ENCODE data around the gene BCL2L1. TPM values are rescaled to one million over a fixed set of nuclear protein-coding genes. Genes with fewer than 3 reads are reported as not detected.
A peak's percentile ranks its signal among the peaks of the same experiment; 100 is the strongest.

Gene BCL2L1
- total RNA-seq, 1 donor from 2014 or later = 313 TPM

DNA sequence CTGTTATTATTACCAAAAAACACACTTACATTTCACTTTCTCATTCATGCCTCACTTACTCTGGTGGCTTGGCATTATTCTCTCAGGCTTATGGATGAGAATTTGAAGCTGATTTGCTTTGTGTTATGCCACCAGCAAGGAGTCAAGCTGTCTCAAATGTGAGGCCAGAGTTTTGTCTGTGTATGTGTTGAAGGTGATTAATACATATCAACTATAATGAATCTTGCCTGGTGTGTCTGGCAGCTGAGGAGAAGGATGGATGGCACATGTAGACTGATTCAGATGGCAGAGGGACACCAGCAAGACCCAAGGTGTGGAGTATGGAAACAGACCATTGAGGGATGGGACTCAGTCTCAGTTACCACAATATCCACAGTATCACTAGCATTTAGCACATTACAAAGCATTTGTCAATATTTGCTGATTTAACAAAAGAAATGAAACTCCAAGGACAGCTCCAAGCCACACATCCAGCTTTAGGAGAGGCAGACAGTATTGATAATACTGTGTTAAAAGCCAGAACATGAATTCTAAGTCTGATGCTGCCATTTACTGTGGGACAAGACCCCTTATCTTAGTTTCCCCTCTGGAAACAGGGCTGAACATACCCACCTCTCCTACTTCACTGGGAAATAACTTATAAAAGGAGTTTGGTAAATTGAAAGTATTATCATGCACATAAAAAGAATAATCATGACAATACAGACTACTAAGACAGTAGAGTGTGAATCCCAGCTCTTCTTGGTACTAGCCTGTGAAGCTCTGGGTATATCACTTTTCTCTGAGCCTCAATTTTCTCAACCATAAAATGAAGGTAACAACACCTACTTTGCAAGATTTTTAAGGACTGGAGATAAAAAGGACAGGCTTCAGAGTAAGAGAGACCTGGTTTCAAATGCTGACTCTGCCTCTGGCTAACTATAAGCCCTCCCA, 11.2 kb downstream of the BCL2L1 start:
- H3K4me1 Mint-ChIP-seq (ENCODE audit: low read depth) = peaks cover 71% of the 10 kb centered on the region
- H3K36me3 Mint-ChIP-seq (ENCODE audit: low read depth) = peaks cover 98% of the 10 kb centered on the region
- no peaks in the 10 kb centered on the region for H3K9me3 Mint-ChIP-seq
- peak overlapping the region; percentile 5 for H3K27ac Mint-ChIP-seq
- intact Hi-C loops (cut with micrococcal nuclease) = no loop called here
- DNase-seq (ENCODE audit: low spot score) = no peak
- H3K27me3 Mint-ChIP-seq (ENCODE audit: low read depth) = no peaks in the 10 kb centered on the region
- H3K4me3 Mint-ChIP-seq (ENCODE audit: low read depth) = no peak overlapping the region

DNA sequence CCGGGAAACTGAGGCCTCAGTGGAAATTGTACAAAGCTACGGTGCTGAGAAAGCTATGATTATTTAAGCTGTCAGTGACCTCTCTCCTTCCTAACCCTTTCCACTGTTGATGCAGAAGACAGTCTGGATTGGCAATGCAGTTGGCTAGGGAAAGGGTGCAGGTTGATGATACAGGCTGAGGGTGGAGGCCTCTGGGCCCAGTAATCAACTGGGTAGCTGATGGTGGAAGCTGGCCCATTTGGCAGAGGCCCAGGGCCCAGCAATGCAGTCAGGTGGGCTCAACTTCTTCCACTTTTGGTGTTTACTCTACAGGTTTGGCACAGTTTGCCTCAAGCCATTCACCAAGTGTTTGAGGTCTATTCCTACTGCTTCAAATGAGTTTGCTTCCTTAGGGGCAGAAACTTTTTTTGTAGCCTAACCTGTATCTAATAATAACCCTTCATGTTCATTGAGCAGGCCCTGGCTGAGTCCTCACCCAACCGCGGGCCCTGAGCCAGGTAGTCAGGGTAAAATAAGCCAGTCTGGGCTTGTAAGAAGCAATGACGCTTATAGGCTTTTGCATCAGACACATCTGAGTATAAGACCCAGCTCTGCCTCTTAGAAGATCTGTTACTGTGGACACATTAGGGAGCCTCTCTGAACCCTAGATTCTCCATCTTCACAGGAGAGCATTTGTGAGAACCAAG, 12.1 kb downstream of the BCL2L1 start:
- H3K4me3 Mint-ChIP-seq (ENCODE audit: low read depth) = peak overlapping the region; percentile 15
- peak overlapping the region; percentile 64 for H3K27ac Mint-ChIP-seq
- H3K9me3 Mint-ChIP-seq = no peaks in the 10 kb centered on the region
- intact Hi-C loops (cut with micrococcal nuclease) = no loop called here
- peaks cover 96% of the 10 kb centered on the region for H3K36me3 Mint-ChIP-seq (ENCODE audit: low read depth)
- no peaks in the 10 kb centered on the region for H3K27me3 Mint-ChIP-seq (ENCODE audit: low read depth)
- DNase-seq (ENCODE audit: low spot score) = no peak
- H3K4me1 Mint-ChIP-seq (ENCODE audit: low read depth) = peaks cover 68% of the 10 kb centered on the region

DNA sequence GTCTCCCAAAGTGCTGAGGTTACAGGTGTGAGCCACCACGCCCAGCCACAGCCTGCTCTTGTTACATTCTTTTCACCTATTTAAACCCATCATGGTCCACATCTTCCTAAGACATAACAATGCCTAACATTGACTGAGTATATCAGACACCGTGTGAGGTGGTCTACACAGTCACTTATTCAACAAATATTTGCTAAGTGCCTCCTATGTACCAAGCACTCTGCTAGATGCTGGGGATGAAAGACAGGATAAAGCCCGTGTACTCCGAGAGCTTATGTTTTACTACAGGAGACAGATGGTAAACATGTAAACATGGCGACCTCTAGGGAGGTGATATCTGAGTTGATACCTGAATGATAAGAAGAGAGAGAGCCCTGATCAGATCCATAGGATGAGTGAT, 12.7 kb downstream of the BCL2L1 start:
- no peak for DNase-seq (ENCODE audit: low spot score)
- Mint-ChIP-seq H3K4me1 (ENCODE audit: low read depth) (peaks cover 67% of the 10 kb centered on the region), H3K27me3 (ENCODE audit: low read depth) (no peaks in the 10 kb centered on the region), H3K27ac (peak overlapping the region; percentile 3), H3K4me3 (ENCODE audit: low read depth) (no peak overlapping the region), H3K9me3 (no peaks in the 10 kb centered on the region), H3K36me3 (ENCODE audit: low read depth) (peaks cover 95% of the 10 kb centered on the region)
- intact Hi-C loops (cut with micrococcal nuclease) = no loop called here

DNA sequence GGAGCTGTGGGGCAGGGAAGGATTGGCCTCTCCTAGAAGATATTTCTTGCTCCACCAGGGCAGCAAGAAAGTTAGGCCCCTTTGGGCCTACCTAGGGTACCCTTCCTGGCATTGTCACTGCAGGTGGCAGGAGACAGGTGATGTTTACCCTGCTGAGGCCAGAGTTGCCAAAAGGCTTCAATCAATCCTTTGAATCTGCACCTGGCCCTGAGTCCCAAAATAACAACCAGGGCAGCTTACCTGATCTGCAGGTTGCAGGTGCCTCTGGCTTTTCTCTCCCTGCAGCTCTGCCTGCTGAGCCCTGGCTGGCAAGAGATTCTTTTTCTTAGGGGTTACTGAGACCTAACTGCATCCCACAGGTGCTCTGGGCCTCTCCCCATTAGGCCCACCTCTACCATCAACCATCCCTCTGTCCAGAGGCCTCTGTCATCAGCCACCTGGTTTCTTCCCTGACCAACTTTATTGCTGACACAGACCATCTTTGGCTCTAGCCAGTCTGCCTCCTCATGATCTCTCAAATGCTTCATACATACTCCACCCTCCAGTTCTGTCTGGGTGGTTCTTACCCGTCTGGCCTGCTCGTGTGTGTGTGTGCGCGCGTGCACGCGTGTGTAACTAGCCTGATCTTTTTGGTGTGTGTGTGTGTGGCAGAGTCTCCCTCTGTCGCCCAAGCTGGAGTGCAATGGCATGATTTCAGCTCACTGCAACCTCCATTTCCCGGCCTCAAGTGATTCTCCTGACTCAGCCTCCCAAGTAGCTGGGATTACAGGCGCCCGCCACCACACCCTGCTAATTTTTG, 13.7 kb downstream of the BCL2L1 start:
- peak overlapping the region; percentile 64 for H3K27ac Mint-ChIP-seq
- H3K9me3 Mint-ChIP-seq = no peaks in the 10 kb centered on the region
- intact Hi-C loops (cut with micrococcal nuclease) = no loop called here
- no peak for DNase-seq (ENCODE audit: low spot score)
- peaks cover 93% of the 10 kb centered on the region for H3K36me3 Mint-ChIP-seq (ENCODE audit: low read depth)
- no peaks in the 10 kb centered on the region for H3K27me3 Mint-ChIP-seq (ENCODE audit: low read depth)
- peaks cover 64% of the 10 kb centered on the region for H3K4me1 Mint-ChIP-seq (ENCODE audit: low read depth)
- H3K4me3 Mint-ChIP-seq (ENCODE audit: low read depth) = peak overlapping the region; percentile 11

DNA sequence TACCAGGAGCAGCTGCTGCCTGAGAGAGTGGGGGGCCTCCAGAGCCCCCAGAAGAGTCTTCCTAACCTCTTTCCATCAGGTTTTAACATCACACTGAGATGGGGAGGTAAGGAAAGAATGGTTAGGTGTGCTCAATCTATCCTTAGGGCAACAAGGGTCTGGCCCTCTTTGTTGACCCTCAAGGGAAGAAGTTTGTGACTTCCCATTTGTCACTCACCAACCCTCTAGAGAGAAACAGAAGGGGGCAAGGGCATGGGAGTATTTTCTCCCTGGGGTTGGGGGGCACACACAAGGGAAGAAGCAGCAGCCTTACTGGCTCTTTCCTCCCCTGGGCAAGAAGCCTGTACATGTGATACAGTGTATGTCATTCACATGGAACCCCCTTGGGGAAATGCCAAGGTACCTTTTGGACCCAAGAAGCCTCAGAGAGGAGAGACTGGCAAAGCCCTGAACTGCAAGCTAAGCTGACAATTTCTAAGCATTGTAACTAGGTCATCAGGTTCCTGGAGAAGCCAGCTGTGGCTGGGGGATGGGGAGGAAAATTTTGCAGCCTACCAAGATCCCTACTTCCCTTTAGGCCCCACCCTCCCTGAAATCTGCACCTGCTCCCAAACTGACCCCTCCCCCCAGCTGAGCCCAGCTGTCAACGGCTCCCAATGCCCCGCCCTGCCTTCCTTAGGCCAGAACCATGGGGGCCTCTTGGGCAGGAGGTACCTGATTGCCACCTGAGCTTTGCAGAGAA, 14.5 kb downstream of the BCL2L1 start:
- no peaks in the 10 kb centered on the region for H3K9me3 Mint-ChIP-seq

DNA sequence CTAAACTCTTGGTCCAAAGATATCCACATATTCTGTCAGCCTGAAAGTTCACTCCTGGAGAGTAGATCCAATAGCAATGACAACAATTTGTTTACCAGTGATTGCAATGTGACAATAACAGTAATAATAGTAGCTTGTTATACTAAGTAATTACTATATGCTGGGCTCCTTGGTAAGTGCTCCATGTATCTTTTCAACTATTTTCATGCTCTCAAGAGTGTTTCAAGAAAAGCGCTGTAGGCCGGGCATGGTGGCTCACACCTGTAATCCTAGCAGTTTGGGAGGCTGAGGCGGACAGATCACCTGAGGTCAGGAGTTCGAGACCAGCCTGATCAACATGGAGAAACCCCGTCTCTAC, 15.4 kb downstream of the BCL2L1 start:
- no peak overlapping the region for H3K27ac Mint-ChIP-seq
- DNase-seq (ENCODE audit: low spot score) = no peak
- H3K36me3 Mint-ChIP-seq (ENCODE audit: low read depth) = peaks cover 83% of the 10 kb centered on the region
- intact Hi-C loops (cut with micrococcal nuclease) = no loop called here
- no peaks in the 10 kb centered on the region for H3K9me3 Mint-ChIP-seq
- peaks cover 47% of the 10 kb centered on the region for H3K4me1 Mint-ChIP-seq (ENCODE audit: low read depth)
- H3K27me3 Mint-ChIP-seq (ENCODE audit: low read depth) = no peaks in the 10 kb centered on the region
- no peak overlapping the region for H3K4me3 Mint-ChIP-seq (ENCODE audit: low read depth)

More for the DNA sequence above, 14.5 kb downstream of the BCL2L1 start:
- peak overlapping the region; percentile 8 for H3K27ac Mint-ChIP-seq
- no peak for DNase-seq (ENCODE audit: low spot score)
- H3K27me3 Mint-ChIP-seq (ENCODE audit: low read depth) = no peaks in the 10 kb centered on the region
- intact Hi-C loops (cut with micrococcal nuclease) = no loop called here
- peaks cover 56% of the 10 kb centered on the region for H3K4me1 Mint-ChIP-seq (ENCODE audit: low read depth)
- peaks cover 89% of the 10 kb centered on the region for H3K36me3 Mint-ChIP-seq (ENCODE audit: low read depth)
- H3K4me3 Mint-ChIP-seq (ENCODE audit: low read depth) = no peak overlapping the region

DNA sequence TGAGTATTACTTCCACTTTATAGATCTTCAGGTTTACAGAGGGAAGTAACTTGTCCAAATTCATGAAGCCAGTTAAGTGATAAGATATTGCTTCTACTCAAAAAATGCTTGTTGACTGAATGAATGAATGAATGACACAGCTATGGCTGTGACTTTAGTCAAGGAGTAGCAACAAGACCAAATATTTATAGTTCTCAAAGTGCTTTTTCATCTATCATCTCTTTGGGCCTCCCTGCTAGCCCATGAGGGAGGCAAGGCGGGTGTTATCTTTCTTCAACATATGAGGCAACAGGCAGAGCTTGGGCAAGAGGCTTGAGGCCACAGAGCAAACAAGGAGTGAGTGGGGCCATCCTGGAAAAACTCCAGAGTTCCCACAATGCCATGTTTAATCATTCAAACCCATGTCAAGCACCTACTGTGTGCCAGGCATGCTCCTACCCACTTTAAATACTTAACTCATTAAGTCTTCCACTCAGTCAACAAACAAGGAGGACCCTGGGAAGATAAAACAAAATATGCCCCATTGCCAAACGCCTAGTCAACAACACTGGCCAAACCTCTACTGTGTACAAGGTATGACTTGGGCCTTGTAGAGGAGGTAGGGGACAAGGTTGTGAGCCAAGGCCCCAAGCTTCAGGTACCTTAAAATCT, 15.9 kb downstream of the BCL2L1 start:
- Mint-ChIP-seq H3K27ac (no peak overlapping the region), H3K27me3 (ENCODE audit: low read depth) (no peaks in the 10 kb centered on the region), H3K4me1 (ENCODE audit: low read depth) (peaks cover 47% of the 10 kb centered on the region), H3K36me3 (ENCODE audit: low read depth) (peaks cover 83% of the 10 kb centered on the region), H3K9me3 (no peaks in the 10 kb centered on the region), H3K4me3 (ENCODE audit: low read depth) (no peak overlapping the region)
- intact Hi-C loops (cut with micrococcal nuclease) = no loop called here
- DNase-seq (ENCODE audit: low spot score) = no peak

DNA sequence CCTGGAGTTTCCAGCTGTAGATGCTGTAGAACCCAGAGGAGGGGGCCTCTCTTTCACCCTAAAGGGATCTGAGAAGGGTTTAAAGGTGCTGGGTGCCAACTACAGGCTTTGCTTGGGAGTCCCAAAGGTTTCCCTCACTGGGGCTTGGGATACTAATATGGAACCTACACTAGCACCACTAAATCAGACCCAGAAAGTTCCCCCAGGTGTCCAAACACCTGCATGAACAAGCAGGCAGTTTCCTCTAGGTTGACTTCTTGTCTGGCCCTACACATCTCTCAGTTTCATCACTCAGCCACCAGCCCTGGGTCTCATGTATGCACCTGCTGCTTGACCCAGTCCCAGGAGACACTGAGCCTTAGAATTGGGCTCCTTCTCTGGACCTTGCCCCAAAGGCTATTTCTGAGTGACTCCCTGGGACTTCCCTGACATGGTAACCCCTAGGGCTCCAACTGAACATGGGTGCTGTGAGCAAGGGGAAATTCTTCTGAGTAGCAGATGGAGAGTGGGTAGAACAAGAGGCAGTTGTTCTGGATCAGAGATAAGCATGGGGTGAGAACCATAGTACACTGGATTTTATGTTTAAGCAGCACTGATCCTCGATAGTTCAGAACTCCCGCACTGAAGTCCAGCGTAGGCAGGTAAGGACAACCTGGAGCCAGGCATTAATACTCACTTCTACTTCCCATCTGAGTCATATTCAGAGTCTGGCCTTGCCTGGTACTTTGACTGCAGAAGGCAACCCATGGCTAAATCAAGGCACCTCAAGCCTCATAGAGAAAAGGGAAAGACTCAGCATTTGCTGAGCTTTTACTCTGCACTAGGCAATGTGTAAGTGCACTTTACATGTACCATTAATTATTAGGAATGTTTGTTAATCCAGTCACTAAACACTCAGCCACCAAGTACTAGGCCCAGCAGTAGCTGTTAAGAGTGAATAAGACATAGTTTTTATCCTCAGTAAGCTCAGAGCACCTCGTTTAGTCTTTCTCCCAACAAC, 16.8 kb downstream of the BCL2L1 start:
- peaks cover 46% of the 10 kb centered on the region for H3K4me1 Mint-ChIP-seq (ENCODE audit: low read depth)
- H3K9me3 Mint-ChIP-seq = no peaks in the 10 kb centered on the region
- peaks cover 81% of the 10 kb centered on the region for H3K36me3 Mint-ChIP-seq (ENCODE audit: low read depth)
- H3K27ac Mint-ChIP-seq = no peak overlapping the region
- DNase-seq (ENCODE audit: low spot score) = no peak
- intact Hi-C loops (cut with micrococcal nuclease) = no loop called here
- no peaks in the 10 kb centered on the region for H3K27me3 Mint-ChIP-seq (ENCODE audit: low read depth)
- H3K4me3 Mint-ChIP-seq (ENCODE audit: low read depth) = no peak overlapping the region

DNA sequence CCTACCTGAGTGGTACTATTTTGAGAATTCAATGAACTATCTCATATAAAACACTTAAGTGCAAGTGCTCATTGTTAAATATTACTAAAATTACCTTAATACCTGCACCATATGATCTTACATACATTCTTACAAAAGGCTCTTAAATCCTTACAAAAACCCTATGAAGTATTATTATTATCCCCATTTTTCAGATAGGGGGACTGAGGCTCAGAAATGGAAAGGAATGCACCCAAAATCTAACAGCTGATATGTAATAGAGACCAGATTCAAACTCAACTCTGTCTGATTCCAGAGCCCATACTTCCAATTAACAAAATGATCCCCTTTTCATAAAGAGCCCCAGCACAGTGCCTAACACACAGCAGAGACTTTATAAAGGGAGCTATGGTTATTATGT, 17.5 kb downstream of the BCL2L1 start:
- intact Hi-C loops (cut with micrococcal nuclease) = no loop called here
- Mint-ChIP-seq H3K4me1 (ENCODE audit: low read depth) (peaks cover 50% of the 10 kb centered on the region), H3K9me3 (no peaks in the 10 kb centered on the region), H3K4me3 (ENCODE audit: low read depth) (no peak overlapping the region), H3K36me3 (ENCODE audit: low read depth) (peaks cover 81% of the 10 kb centered on the region), H3K27me3 (ENCODE audit: low read depth) (no peaks in the 10 kb centered on the region), H3K27ac (peak overlapping the region; percentile 2)
- DNase-seq (ENCODE audit: low spot score) = no peak

DNA sequence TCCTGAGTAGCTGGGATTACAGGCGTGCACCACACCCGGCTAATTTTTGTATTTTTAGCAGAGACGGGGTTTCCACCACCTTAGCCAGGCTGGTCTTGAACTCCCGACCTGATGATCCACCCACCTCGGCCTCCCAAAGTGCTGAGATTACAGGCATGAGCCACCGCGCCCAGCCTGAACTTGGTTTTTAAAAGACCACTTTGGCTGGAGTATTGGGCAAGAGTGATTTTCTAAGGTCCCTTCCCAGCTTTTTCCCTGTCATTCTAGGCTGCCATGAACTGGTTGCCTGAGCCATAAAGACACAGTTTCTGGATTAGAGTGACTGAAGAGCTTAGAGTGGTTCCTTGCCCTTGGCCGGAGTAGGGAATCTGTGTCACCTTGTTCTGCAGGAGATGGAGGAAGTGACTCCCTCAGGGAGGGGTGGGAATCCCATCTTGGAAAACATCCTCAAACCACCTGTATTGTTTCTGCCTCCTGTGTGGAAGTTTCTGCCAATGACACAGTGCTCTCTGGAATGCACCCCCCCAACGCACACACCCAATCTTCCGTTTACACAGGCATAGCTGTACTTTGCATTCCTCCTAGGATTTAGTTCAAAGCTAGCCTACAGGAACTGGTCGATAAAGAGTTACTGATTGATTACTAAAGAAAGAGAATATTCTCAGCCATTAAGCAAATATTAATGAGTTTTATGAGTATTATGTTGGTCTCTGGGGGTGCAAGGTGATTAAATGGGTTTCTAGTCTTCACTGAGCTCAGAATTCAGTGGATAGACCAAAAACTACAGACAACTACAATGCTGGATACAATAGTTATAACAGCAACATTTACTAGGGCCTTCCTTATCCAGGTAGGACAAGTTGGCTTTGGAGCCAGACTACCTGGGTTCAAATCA, 18.2 kb downstream of the BCL2L1 start:
- H3K27ac Mint-ChIP-seq = peak overlapping the region; percentile 22
- intact Hi-C loops (cut with micrococcal nuclease) = no loop called here
- no peak overlapping the region for H3K4me3 Mint-ChIP-seq (ENCODE audit: low read depth)
- no peak for DNase-seq (ENCODE audit: low spot score)
- peaks cover 81% of the 10 kb centered on the region for H3K36me3 Mint-ChIP-seq (ENCODE audit: low read depth)
- H3K4me1 Mint-ChIP-seq (ENCODE audit: low read depth) = peaks cover 53% of the 10 kb centered on the region
- no peaks in the 10 kb centered on the region for H3K9me3 Mint-ChIP-seq
- no peaks in the 10 kb centered on the region for H3K27me3 Mint-ChIP-seq (ENCODE audit: low read depth)
